ENCODE data around the gene ABCD3. TPM values are rescaled to one million over a fixed set of nuclear protein-coding genes. Genes with fewer than 3 reads are reported as not detected.
A peak's percentile ranks its signal among the peaks of the same experiment; 100 is the strongest.

Gene ABCD3
- total and polyA plus RNA-seq, 2 of the 13 experiments (the other 11 are each of a cell fraction or from before 2014, with no cell fraction given) = 27.5 to 166 TPM

DNA sequence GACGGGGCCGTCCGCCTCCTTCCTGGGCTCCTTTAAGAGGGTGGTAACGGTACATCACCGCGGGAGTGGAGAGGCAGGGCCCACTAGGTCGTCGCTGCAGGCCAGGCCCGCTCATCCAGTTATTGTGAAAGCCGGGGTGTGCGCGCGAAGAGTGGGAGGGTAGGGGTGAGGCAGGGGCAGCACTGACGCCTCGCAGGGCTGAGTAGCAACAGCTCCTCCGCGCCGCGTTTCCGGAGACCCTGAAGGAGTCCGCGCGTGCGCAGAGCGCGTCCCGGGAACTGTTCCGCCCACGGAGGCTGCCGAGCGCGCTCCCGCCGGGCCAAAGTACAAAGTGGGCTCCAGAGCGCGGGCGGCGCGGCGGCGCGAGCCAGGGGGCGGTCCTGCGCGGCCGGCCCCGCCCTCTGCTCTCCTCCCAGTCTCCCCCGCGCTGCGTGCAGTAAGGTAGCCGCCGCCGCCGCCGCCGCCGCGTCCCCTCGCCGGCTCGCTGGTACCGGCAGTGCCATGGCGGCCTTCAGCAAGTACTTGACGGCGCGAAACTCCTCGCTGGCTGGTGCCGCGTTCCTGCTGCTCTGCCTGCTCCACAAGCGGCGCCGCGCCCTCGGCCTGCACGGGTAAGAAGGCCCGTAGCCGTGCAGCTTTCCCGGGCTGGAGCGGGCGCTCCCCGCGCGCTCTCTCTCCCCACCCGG, at the start of gene ABCD3 (continued):
- TF ChIP-seq ZNF883 (CRISPR knock-in tag; IDR thresholded peaks at IDR 0.05; ENCODE audit: not compliant biosample characterization) = peak; percentile 92
- TF ChIP-seq, protein P1, sequence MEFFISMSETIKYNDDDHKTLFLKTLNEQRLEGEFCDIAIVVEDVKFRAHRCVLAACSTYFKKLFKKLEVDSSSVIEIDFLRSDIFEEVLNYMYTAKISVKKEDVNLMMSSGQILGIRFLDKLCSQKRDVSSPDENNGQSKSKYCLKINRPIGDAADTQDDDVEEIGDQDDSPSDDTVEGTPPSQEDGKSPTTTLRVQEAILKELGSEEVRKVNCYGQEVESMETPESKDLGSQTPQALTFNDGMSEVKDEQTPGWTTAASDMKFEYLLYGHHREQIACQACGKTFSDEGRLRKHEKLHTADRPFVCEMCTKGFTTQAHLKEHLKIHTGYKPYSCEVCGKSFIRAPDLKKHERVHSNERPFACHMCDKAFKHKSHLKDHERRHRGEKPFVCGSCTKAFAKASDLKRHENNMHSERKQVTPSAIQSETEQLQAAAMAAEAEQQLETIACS (CRISPR knock-in tag; IDR thresholded peaks at IDR 0.05) = peak; percentile 97
- peak; percentile 92; the same call in 1 of the 2 replicates for TF ChIP-seq REPIN1 (CRISPR knock-in tag; IDR thresholded peaks at IDR 0.05; ENCODE audit: borderline replicate concordance, low read depth)
- TF ChIP-seq, protein P2, sequence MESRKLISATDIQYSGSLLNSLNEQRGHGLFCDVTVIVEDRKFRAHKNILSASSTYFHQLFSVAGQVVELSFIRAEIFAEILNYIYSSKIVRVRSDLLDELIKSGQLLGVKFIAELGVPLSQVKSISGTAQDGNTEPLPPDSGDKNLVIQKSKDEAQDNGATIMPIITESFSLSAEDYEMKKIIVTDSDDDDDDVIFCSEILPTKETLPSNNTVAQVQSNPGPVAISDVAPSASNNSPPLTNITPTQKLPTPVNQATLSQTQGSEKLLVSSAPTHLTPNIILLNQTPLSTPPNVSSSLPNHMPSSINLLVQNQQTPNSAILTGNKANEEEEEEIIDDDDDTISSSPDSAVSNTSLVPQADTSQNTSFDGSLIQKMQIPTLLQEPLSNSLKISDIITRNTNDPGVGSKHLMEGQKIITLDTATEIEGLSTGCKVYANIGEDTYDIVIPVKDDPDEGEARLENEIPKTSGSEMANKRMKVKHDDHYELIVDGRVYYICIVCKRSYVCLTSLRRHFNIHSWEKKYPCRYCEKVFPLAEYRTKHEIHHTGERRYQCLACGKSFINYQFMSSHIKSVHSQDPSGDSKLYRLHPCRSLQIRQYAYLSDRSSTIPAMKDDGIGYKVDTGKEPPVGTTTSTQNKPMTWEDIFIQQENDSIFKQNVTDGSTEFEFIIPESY (CRISPR knock-in tag; IDR thresholded peaks at IDR 0.05) = peak; percentile 41; the same call in 1 of the 2 replicates
- no peak; the same call in 1 of the 2 replicates for TF ChIP-seq FOXC1 (CRISPR knock-in tag; IDR thresholded peaks at IDR 0.05; ENCODE audit: borderline replicate concordance)
- peak; percentile 99 for TF ChIP-seq ZNF878 (CRISPR knock-in tag; IDR thresholded peaks at IDR 0.05)
- peak; percentile 87 for TF ChIP-seq POLR2G (IDR thresholded peaks at IDR 0.05; ENCODE audit: low read depth, low read length)
- TF ChIP-seq, protein P3, sequence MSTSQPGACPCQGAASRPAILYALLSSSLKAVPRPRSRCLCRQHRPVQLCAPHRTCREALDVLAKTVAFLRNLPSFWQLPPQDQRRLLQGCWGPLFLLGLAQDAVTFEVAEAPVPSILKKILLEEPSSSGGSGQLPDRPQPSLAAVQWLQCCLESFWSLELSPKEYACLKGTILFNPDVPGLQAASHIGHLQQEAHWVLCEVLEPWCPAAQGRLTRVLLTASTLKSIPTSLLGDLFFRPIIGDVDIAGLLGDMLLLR (CRISPR knock-in tag; IDR thresholded peaks at IDR 0.05) = peak; percentile 77; the same call in 1 of the 2 replicates
- TF ChIP-seq, protein P4, sequence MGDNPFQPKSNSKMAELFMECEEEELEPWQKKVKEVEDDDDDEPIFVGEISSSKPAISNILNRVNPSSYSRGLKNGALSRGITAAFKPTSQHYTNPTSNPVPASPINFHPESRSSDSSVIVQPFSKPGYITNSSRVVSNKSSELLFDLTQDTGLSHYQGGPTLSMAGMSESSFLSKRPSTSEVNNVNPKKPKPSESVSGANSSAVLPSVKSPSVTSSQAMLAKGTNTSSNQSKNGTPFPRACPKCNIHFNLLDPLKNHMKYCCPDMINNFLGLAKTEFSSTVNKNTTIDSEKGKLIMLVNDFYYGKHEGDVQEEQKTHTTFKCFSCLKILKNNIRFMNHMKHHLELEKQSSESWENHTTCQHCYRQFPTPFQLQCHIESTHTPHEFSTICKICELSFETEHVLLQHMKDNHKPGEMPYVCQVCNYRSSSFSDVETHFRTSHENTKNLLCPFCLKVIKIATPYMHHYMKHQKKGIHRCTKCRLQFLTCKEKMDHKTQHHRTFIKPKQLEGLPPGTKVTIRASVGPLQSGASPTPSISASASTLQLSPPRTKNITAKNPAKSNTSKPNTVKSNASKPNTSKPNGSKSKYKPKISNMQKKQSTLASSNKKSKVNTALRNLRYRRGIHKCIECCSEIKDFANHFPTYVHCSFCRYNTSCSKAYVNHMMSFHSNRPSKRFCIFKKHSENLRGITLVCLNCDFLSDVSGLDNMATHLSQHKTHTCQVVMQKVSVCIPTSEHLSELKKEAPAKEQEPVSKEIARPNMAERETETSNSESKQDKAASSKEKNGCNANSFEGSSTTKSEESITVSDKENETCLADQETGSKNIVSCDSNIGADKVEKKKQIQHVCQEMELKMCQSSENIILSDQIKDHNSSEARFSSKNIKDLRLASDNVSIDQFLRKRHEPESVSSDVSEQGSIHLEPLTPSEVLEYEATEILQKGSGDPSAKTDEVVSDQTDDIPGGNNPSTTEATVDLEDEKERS (CRISPR knock-in tag; IDR thresholded peaks at IDR 0.05) = no peak; the same call in 1 of the 2 replicates
- no peak for TF ChIP-seq KDM1A (CRISPR knock-in tag; IDR thresholded peaks at IDR 0.05)
- TF ChIP-seq RAD51 (IDR thresholded peaks at IDR 0.05; ENCODE audit: borderline replicate concordance) = no peak
- TF ChIP-seq CREB1 (IDR thresholded peaks at IDR 0.05) = peak; percentile 31
- TF ChIP-seq CREB1 (CRISPR knock-in tag; IDR thresholded peaks at IDR 0.05) = no peak; the same call in 1 of the 2 replicates
- TF ChIP-seq HDAC1 (CRISPR knock-in tag; IDR thresholded peaks at IDR 0.05) = peak; percentile 72
- TF ChIP-seq MTF2 (CRISPR knock-in tag; IDR thresholded peaks at IDR 0.05; ENCODE audit: borderline replicate concordance) = no peak
- peak; percentile 58; the same call in 1 of the 2 replicates for TF ChIP-seq NFKBIZ (CRISPR knock-in tag; IDR thresholded peaks at IDR 0.05)
- TF ChIP-seq, protein P5, sequence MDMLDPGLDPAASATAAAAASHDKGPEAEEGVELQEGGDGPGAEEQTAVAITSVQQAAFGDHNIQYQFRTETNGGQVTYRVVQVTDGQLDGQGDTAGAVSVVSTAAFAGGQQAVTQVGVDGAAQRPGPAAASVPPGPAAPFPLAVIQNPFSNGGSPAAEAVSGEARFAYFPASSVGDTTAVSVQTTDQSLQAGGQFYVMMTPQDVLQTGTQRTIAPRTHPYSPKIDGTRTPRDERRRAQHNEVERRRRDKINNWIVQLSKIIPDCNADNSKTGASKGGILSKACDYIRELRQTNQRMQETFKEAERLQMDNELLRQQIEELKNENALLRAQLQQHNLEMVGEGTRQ (IDR thresholded peaks at IDR 0.05; ENCODE audit: low read depth, low read length) = no peak
- TF ChIP-seq, protein P5 (CRISPR knock-in tag; IDR thresholded peaks at IDR 0.05; ENCODE audit: borderline replicate concordance) = no peak
- peak; percentile 77; the same call in 1 of the 2 replicates for TF ChIP-seq KDM2A (CRISPR knock-in tag; IDR thresholded peaks at IDR 0.05; ENCODE audit: borderline replicate concordance, low read depth)
- TF ChIP-seq ZNF33B (CRISPR knock-in tag; IDR thresholded peaks at IDR 0.05) = no peak; the same call in none of the 2 replicates
- TF ChIP-seq TAF1 (CRISPR knock-in tag; IDR thresholded peaks at IDR 0.05) = peak; percentile 96

Data from HepG2 (cell line).